PC-9 (cell line): Measurements from ENCODE around the gene RNF10. TPM values are rescaled to one million over a fixed set of nuclear protein-coding genes. Genes with fewer than 3 reads are reported as not detected.
A peak's percentile ranks its signal among the peaks of the same experiment; 100 is the strongest.

ENCODE experiments used
- BruUV-seq: library from RNA; stranded (reverse); fragments of 400-500 nt; replicated peaks from 2 replicates; lab custom pipeline; 2021; lab: Mats Ljungman, UMichigan
- CTCF ChIA-PET: fragments of 300-600 bp; sonication (Branson Sonifier 250); formaldehyde crosslinking; loops from one replicate; lab custom pipeline; 2022; ENCODE audit warnings: antibody characterized with exemption; lab: Charles Lee
- POLR2A ChIA-PET: fragments of 300-600 bp; sonication (Branson Sonifier 250); formaldehyde crosslinking; loops from one replicate; lab custom pipeline; 2022; ENCODE audit warnings: antibody characterized with exemption; ENCODE audit not compliant: unreplicated experiment; lab: Charles Lee
- DNase-seq, 2 experiments: peaks; one replicate each; pipeline versions ENCODE4 v3.0.0 to v3.0.0-alpha.2; 2015 to 2022; ENCODE audit warnings: mixed read lengths in 1 of 2
- H2AFZ ChIP-seq: fragments of 200-600 bp; sonication (generic); 2 replicates; pipeline ENCODE4 v1.8.1; 2017; ENCODE audit warnings: antibody characterized with exemption
- H3F3A ChIP-seq: fragments of 200-600 bp; sonication (generic); 2 replicates; pipeline ENCODE4 v1.8.1; 2017; ENCODE audit warnings: antibody characterized with exemption, mild to moderate bottlenecking, low read depth; ENCODE audit not compliant: insufficient read depth
- H3K27ac ChIP-seq: fragments of 200-600 bp; sonication (generic); 2 replicates; pipeline ENCODE4 v1.6.1; 2016; ENCODE audit warnings: mixed run types
- H3K27me3 ChIP-seq: fragments of 200-600 bp; sonication (generic); 2 replicates; pipeline ENCODE4 v1.6.1; 2016; ENCODE audit warnings: low read depth, mixed run types; ENCODE audit not compliant: insufficient read depth
- H3K36me3 ChIP-seq: fragments of 200-600 bp; sonication (generic); 2 replicates; pipeline ENCODE4 v1.6.1; 2016; ENCODE audit warnings: low read depth, mixed run types
- H3K4me1 ChIP-seq: fragments of 200-600 bp; sonication (generic); replicated peaks from 2 replicates; pipeline ENCODE4 v1.6.1; 2016; ENCODE audit warnings: mixed run types; ENCODE audit not compliant: insufficient read depth
- H3K4me2 ChIP-seq: fragments of 200-600 bp; sonication (generic); 2 replicates; pipeline ENCODE4 v1.6.1; 2017; ENCODE audit warnings: mixed run types
- H3K4me3 ChIP-seq: fragments of 200-600 bp; sonication (generic); 2 replicates; pipeline ENCODE4 v1.6.1; 2016; ENCODE audit warnings: mixed run types
- H3K79me2 ChIP-seq: fragments of 200-600 bp; sonication (generic); 2 replicates; pipeline ENCODE4 v1.6.1; 2017; ENCODE audit warnings: low read depth, mixed run types
- H3K9me2 ChIP-seq: fragments of 200-600 bp; sonication (generic); 2 replicates; pipeline ENCODE4 v1.8.1; 2017; ENCODE audit warnings: mild to moderate bottlenecking; ENCODE audit not compliant: insufficient read depth
- H3K9me3 ChIP-seq: fragments of 200-600 bp; sonication (generic); 2 replicates; pipeline ENCODE4 v1.8.1; 2016; ENCODE audit warnings: low read depth; ENCODE audit not compliant: insufficient read depth
- H4K20me1 ChIP-seq: fragments of 200-600 bp; sonication (generic); 2 replicates; pipeline ENCODE4 v1.8.1; 2017; ENCODE audit not compliant: insufficient read depth
- EZH2 ChIP-seq: fragments of 200-600 bp; sonication (generic); IDR thresholded peaks from 2 replicates; pipeline ENCODE4 v1.8.0; 2017; ENCODE audit warnings: antibody characterized with exemption, low read depth
- intact Hi-C: fragments of 100-400 bp; cut with micrococcal nuclease; formaldehyde crosslinking; loops from one replicate; pipeline ENCODE4 v1.10.0; 2022; ENCODE audit not compliant: unreplicated experiment
- total RNA-seq: library from RNA; stranded (reverse); gene quantifications from 2 replicates; pipeline ENCODE4 v1.2.3, GENCODE V29; 2021
- TF ChIP-seq, protein P1 (sequence below): fragments of 200-600 bp; sonication (generic); conservative IDR thresholded peaks from 2 replicates; pipeline ENCODE4 v1.6.1; 2017; ENCODE audit warnings: mixed run types, antibody characterized with exemption, mild to moderate bottlenecking, moderate library complexity

Gene RNF10
- total RNA-seq, 1 experiment from 2014 or later, result 196 TPM

DNA sequence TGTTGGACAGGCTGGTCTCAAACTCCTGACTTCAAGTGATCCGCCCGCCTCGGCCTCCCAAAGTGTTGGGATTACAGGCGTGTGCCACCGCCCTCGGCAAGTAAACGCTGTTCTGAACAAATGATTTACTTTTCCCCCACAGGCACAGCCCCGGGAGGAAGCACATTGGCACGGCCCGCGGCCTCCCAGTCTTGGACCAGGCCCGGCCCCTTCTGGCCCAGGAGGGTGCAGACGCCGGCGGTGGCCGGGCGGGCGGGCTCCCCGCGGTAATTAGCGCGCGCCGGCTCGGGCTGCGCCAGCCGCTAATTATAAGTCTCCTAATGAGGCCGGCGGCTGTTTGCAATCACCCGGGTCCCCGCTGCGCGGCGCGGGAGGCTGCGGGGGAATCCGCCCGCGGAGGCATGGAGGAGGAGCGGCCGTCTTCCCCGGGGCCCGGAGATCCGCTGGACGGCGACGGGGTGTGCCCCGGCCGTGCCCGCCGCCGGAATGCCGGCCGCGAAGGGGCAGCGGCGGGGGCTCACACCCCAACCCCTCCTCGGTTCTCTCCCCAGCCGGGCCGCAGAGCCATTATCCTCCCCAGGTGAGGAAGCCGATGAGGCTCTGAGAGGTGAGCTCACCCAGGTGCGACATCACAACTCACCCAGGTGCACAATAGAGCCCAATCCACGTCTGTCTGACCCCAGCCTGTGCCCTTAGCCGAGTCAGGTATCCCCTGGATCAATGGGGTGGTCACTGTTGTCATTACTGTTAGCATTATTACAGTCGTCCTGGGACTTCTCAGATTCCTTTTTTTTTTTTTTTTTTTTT, 50.4 kb downstream of the RNF10 start:
- TF ChIP-seq, protein P1, sequence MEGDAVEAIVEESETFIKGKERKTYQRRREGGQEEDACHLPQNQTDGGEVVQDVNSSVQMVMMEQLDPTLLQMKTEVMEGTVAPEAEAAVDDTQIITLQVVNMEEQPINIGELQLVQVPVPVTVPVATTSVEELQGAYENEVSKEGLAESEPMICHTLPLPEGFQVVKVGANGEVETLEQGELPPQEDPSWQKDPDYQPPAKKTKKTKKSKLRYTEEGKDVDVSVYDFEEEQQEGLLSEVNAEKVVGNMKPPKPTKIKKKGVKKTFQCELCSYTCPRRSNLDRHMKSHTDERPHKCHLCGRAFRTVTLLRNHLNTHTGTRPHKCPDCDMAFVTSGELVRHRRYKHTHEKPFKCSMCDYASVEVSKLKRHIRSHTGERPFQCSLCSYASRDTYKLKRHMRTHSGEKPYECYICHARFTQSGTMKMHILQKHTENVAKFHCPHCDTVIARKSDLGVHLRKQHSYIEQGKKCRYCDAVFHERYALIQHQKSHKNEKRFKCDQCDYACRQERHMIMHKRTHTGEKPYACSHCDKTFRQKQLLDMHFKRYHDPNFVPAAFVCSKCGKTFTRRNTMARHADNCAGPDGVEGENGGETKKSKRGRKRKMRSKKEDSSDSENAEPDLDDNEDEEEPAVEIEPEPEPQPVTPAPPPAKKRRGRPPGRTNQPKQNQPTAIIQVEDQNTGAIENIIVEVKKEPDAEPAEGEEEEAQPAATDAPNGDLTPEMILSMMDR, result no peak; the same call in 1 of the 2 replicates
- no peaks in the 10 kb centered on the region for H4K20me1 ChIP-seq
- BruUV-seq, result no TSS peak
- H3K4me1 ChIP-seq, result 0 out of 2 replicates have a peak, but pooled peaks cover 19% of the 10 kb centered on the region
- no peaks in the 10 kb centered on the region for H3K9me3 ChIP-seq
- H3K79me2 ChIP-seq, result peaks cover 15% of the 10 kb centered on the region; the same call in 1 of the 2 replicates
- peaks cover 21% of the 10 kb centered on the region for H3F3A ChIP-seq
- peak overlapping the region; percentile 68 for H3K4me3 ChIP-seq
- peak overlapping the region; percentile 90 for H3K4me2 ChIP-seq
- POLR2A ChIA-PET, result no interaction called here
- no peaks in the 10 kb centered on the region for H3K36me3 ChIP-seq
- intact Hi-C loops, result loop anchor here (1.0 to 10.0 kb wide), 6 partner anchors 147 to 860 kb away; partner anchors contain the start of gene COX6A1
- CTCF ChIA-PET, result interaction anchor here (0.7 to 1.0 kb wide), 3 partner anchors 18 to 369 kb away, joined by 6 to 8 read pairs (median 7); no protein-coding TSS in a partner anchor
- H2AFZ ChIP-seq, result peak overlapping the region; percentile 78
- H3K27me3 ChIP-seq, result no peaks in the 10 kb centered on the region
- no peaks in the 10 kb centered on the region for H3K9me2 ChIP-seq
- H3K27ac ChIP-seq, result no peak overlapping the region
- peak in 1 of 2 experiments; percentile 57 for DNase-seq

DNA sequence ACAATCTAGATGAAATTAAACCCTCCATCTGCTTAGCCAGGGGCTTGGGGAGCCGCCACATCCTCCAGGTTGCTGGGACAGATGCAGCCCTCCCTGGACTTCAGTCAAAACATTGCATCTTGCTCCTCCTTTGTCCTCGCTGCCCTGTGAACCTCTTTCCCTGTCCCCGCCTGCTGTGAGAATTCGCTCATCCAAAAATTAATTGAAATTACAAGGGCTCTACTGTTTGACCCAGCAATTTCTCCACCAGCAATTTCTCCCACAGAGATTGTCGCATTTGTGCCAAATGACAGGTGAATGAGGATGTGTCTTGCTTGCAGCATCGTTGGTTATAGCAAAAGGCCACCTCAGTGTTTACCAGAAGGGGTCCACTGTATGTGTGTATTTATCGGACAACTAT, 52.0 kb downstream of the RNF10 start:
- Histone ChIP-seq H3K79me2 (no peaks in the 10 kb centered on the region), H3K4me3 (no peak overlapping the region), H3K9me3 (no peaks in the 10 kb centered on the region), H3K36me3 (no peaks in the 10 kb centered on the region), H3K4me2 (no peak overlapping the region), H4K20me1 (no peaks in the 10 kb centered on the region), H2AFZ (no peak overlapping the region), H3K4me1 (0 out of 2 replicates have a peak, but pooled peaks cover 14% of the 10 kb centered on the region), H3K27me3 (no peaks in the 10 kb centered on the region), H3K9me2 (no peaks in the 10 kb centered on the region), H3K27ac (no peak overlapping the region), H3F3A (peaks cover 16% of the 10 kb centered on the region; the same call in 1 of the 2 replicates)
- no peak for TF ChIP-seq EZH2
- TF ChIP-seq, protein P1, result no peak
- BruUV-seq, result no TSS peak
- intact Hi-C loops, result loop anchor here (10.0 kb wide), 1 partner anchor 859 kb away; no protein-coding TSS in a partner anchor
- CTCF ChIA-PET, result no interaction called here
- DNase-seq, result no peak
- POLR2A ChIA-PET, result no interaction called here

DNA sequence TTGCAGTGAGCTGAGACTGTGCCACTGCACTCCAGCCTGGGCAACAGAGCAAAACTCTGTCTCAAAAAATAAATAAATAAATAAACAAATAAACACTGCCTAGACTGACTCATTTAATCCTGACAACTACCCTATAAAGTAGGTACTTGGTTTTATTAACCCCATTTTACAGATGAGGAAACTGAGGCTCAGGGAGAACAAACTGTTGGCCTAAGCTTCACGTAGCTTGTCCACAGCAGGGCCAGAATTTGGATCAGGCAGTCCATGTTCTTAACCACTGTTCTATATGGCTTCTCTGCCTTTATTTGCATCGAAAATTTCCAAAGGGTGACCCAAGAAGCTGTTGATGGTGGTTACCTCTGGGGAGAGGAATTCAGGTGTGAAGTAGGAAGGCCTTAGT, 52.7 kb downstream of the RNF10 start:
- ChIA-PET CTCF (interaction anchor here (0.6 kb wide), 1 partner anchor 133 kb away, joined by 3 read pairs; no protein-coding TSS in a partner anchor), POLR2A (no interaction called here)
- Histone ChIP-seq H3K27me3 (no peaks in the 10 kb centered on the region), H3K36me3 (no peaks in the 10 kb centered on the region), H3K9me3 (no peaks in the 10 kb centered on the region), H3K4me3 (no peak overlapping the region), H3K4me1 (0 out of 2 replicates have a peak, but pooled peaks cover 14% of the 10 kb centered on the region), H3F3A (peaks cover 11% of the 10 kb centered on the region; the same call in 1 of the 2 replicates), H3K4me2 (no peak overlapping the region), H3K79me2 (no peaks in the 10 kb centered on the region), H4K20me1 (no peaks in the 10 kb centered on the region), H3K27ac (no peak overlapping the region), H2AFZ (no peak overlapping the region), H3K9me2 (no peaks in the 10 kb centered on the region)
- DNase-seq, result no peak
- TF ChIP-seq, protein P1, result no peak
- no peak for TF ChIP-seq EZH2
- BruUV-seq, result no TSS peak
- intact Hi-C loops, result loop anchor here (10.0 kb wide), 1 partner anchor 858 kb away; no protein-coding TSS in a partner anchor
